GM21717 (cell line): Measurements from ENCODE around the gene CDKAL1.
A peak's percentile ranks its signal among the peaks of the same experiment; 100 is the strongest.

Experiments
- ATAC-seq: cut with Tn5 transposase; IDR thresholded peaks from one replicate; pipeline ENCODE4 v1.9.1; 2021; ENCODE audit warnings: mild to moderate bottlenecking, moderate library complexity; ENCODE audit not compliant: unreplicated experiment

The CDKAL1 gene

GRCh38 chr6:20946022-20946421 lies 411.8 kb downstream of the CDKAL1 start:
- peak; percentile 86 for ATAC-seq

- ATAC-seq = no peak
Observed at GRCh38 chr6:20946890-20947289, 412.6 kb downstream of the CDKAL1 start.

- ATAC-seq = no peak
Observed at GRCh38 chr6:20947977-20948376, 413.7 kb downstream of the CDKAL1 start.

GRCh38 chr6:20948556-20948955 lies 414.3 kb downstream of the CDKAL1 start:
- no peak for ATAC-seq

GRCh38 chr6:20949138-20949537 lies 414.9 kb downstream of the CDKAL1 start:
- no peak for ATAC-seq

DNA sequence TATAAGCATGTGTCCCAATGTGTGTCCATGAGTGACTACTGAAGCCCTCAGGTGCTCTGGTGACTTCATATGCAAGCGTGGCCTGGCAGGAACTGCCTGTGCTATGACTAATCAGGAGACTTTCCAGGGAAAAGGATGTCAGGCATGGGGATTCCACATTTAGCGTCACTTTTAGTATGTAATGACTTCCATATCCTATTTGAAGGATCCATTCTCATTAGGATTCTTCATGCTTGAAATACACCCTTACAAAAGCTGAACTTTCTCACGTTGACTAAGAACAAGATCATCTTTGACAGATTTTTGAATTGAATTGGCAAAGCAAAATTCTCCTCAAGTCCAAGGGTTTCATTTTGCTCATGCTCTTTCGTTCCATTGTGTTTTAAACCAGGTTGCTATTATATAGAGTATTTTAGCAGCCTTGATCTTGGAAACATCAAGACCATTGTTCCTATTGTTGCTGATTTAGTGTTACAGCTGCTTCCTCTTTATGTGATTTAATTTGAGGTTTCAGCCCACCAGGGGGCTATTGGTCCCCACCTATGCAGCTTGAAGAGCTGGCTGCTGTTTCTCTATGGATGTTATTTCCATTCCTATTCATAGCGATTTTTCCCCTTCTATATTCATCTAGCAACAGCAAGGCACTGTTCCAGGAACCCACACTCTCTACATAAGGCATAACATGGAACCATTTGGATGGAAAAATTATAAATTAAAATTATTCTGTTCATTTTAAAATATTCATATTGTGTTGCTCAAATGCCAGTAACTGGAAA lies 418.6 kb downstream of the CDKAL1 start:
- no peak for ATAC-seq

DNA sequence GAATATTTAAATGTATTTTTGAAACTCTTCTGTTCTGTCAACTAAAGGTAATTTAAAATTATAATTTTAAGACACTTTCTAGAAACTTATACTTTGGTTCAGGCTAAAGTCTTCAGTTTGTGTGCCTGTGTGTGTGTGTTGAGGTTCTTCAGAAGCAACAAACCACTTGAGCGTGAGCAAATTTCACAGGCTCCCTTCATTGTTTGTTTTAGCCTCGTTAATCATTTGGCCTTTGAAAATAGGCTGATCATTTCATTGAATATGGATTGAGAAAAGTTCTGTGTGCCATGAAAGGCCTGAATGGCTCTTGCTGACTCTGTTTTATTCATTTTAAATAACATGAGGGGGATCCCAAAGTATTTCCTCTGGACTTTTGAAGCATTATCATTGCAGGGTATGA lies 420.1 kb downstream of the CDKAL1 start:
- no peak for ATAC-seq

GRCh38 chr6:20955131-20955530 lies 420.9 kb downstream of the CDKAL1 start:
- no peak for ATAC-seq

- no peak for ATAC-seq
Observed at GRCh38 chr6:20955751-20956150, 421.5 kb downstream of the CDKAL1 start.

GRCh38 chr6:20960067-20960466 lies 425.8 kb downstream of the CDKAL1 start:
- no peak for ATAC-seq

- no peak for ATAC-seq
Observed at GRCh38 chr6:20965276-20965675, 431.0 kb downstream of the CDKAL1 start.

GRCh38 chr6:20965915-20966314 lies 431.7 kb downstream of the CDKAL1 start:
- no peak for ATAC-seq

GRCh38 chr6:20969551-20969950 lies 435.3 kb downstream of the CDKAL1 start:
- ATAC-seq = no peak

DNA sequence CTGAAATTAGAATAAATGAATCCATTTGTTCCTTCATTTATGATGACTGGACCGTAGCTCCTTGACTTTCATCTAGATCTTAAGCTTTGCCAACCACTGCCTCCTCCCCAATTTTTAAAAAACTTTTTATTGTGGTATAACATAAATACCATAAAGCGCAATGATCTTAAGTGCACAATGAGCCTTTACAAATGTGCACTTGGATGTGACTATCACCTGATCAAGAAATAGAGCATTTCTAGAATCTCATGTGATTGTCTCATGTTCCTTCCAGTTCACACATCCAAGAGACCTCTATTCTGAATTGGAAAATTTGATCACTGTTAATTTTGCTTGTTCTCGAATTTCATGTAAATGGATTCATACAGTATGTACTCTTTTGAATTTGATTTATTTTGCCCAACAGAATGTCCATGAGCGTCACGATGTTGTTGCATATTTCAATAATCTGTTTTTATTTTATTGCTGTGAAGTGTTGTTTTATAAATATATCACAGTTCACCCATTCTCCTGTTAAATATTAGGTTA lies 442.2 kb downstream of the CDKAL1 start:
- no peak for ATAC-seq

DNA sequence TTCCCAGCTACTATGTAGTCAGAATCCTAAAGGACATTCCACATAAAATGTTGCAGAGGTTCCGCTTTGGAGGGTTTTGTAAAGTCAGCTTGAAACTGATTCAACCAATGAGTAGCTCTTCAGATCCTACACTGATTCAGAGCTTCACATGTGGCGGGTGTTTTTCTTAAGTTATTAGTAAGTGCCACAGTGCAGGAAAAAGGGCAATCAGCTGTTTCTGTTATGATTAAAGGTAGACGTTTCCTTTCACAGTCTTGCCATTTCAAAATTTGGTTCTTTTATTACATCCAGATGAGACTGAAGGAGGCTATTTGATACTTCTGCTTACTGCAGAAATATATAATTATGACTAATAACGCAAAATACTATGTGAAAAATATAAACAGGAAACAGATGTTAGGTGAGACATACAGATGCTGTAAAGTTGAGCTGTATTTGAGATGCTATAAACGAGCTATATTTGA lies 443.9 kb downstream of the CDKAL1 start:
- peak; percentile 85 for ATAC-seq

DNA sequence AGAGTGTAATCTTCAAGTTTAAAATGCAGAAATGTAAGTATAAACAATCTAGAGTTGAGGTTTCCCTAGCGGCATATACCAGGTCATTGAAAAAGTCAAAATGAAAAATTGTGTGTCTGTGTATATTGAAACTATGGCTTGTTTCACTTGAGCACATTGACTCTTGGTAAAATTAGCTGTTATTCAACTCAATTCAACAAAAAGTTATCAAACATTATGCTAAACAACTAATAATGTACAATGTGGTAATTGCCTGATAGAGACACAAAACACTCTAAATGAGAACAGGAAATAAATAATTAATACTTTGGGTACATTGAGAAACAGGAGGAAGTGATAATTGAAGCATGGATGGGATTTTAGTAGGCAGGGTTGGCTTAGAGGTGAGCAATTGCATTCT lies 444.8 kb downstream of the CDKAL1 start:
- ATAC-seq = no peak

DNA sequence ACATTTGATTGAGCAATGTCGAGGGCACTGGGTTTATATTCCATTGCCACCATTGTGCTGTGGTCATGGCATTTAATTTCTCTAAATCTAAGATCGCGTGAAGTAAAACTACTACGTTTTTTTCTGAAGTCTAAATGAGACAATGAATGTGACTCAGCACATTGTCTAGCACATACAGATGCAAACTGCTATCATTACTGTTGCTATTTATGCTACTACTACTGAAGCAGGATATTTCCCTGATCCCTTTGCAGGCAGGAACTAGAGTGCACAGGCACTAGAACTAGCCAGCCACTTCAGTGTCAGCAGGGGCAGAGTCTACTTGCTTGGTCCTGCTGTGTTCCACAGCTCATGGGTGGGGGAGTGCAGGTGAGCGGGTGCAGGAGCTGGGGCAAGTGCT lies 449.7 kb downstream of the CDKAL1 start:
- ATAC-seq = no peak

DNA sequence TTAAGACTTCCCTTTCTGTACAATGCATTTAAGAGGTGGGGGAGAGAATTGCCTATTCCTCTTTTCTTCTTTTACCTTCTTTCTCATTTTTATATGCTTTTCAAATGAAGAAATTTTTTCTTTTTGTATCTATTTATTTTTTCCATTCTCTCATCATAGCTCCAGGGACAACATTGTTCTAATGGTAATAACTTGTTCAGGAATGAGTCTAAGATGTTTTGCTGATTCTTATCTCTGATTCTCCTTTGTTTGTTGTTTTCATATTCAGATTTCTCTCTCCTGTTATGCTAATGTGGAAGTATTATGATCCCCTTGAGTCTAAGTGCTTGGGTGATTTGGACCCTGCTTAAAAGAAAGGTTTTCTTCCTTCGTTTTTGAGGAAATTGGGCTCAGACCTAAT lies 451.6 kb downstream of the CDKAL1 start:
- ATAC-seq = no peak

DNA sequence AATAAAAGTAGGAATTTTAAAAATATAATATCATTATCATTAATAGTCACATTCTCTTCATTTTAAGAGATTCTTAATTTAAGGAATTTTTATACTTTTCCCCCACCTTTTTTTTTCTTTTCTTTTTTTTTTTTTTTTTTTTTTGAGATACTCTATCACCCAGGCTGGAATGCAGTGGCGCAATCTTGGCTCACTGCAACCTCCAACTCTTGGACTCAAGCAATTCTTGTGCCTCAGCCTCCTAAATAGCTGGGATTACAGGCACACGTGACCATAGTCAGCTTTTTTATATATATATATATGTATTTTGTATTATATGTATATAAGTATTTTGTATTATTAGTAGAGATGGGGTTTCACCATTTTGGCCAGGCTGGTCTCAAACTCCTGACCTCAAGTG lies 457.7 kb downstream of the CDKAL1 start:
- ATAC-seq = no peak

DNA sequence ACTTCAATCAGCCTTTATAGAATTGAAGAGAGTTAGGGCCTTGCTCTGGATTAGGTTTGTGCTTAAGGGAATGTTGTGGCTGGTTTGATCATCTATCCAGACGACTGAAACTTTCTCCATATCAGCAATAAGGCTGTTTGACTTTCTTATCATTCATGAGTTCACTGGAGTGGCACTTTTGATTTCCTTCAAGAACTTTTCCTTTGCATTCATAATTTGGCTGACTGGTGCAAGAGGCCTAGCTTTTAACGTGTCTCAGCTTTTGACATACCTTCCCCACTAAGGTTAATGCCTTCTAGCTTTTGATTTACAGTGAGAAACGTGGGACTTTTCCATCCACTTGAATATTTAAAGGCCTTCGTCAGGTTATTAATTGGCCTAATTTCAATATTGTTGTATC lies 461.8 kb downstream of the CDKAL1 start:
- no peak for ATAC-seq

- ATAC-seq = no peak
Observed at GRCh38 chr6:20997143-20997769, 463.0 kb downstream of the CDKAL1 start.

DNA sequence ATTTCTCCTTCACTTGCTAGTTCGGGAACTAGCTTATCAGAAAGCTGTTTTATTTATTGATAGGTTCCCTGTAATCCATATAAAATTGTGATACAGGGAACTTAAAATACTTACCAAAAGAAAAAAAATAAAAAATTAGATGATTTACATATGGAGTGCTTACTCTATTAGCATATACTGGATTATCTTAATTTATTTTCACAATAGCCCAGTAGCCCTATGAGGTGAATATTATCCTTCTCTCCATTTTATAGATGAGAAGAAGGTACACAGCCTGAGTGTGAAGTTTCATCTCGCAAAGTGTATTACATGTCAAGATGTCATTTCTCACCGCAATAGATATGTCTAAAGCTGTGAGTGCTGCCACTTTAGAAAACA lies 463.5 kb downstream of the CDKAL1 start:
- no peak for ATAC-seq
